Measurements from ENCODE around the gene NECAP2. TPM values are rescaled to one million over a fixed set of nuclear protein-coding genes. Genes with fewer than 3 reads are reported as not detected.

The NECAP2 gene
- polyA plus RNA-seq, 1 of the 3 experiments (the other 2 are of a cell fraction), result 100.0 TPM

DNA sequence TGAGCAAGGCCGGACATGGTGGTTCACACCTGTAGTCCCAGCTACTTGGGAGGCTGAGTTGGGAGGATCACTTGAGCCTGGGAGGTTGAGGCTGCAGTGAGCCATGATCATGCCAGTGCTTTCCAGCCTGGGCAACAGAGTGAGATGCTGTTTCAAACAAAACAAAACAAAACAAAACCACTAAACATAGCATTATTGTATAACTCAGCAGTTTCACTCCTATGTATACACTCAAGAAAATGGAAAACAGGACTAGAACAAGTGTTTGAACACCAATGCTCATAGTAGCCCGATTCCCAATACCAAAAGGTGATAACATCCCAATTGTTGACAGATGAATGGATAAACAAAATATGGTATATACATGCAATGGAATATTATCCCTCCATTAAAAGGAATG lies 2.0 kb upstream of the NECAP2 start:
- peaks cover 8% of the 10 kb centered on the region for H3F3A ChIP-seq (replicated peaks; ENCODE audit: insufficient read depth)
- H3K27ac ChIP-seq (ENCODE audit: low read depth in 2 of 2, low read length in 1 of 2), result no peak overlapping the region
- no peaks in the 10 kb centered on the region for H3K9me2 ChIP-seq
- no peak overlapping the region for H3K4me3 ChIP-seq (ENCODE audit: low read depth in 2 of 2, low read length in 1 of 2)
- H3K79me2 ChIP-seq (ENCODE audit: insufficient read depth), result peaks cover 30% of the 10 kb centered on the region
- peaks cover 9% of the 10 kb centered on the region; the same call in 1 of the 2 replicates for H4K20me1 ChIP-seq (ENCODE audit: insufficient read depth)
- no peak for DNase-seq
- ChIA-PET POLR2A (no interaction called here), CTCF (no interaction called here)
- H3K27me3 ChIP-seq (ENCODE audit: insufficient read depth), result no peaks in the 10 kb centered on the region
- TF ChIP-seq RXRA (IDR thresholded peaks at IDR 0.05; ENCODE audit: borderline replicate concordance, low read depth), result no peak
- TF ChIP-seq FOXJ3 (CRISPR knock-in tag; IDR thresholded peaks at IDR 0.05), result no peak
- no peak for TF ChIP-seq SMC3 (IDR thresholded peaks at IDR 0.05; ENCODE audit: low read depth, low read length)
- TF ChIP-seq MXI1 (IDR thresholded peaks at IDR 0.05; ENCODE audit: low read depth, low read length), result no peak
- TF ChIP-seq RAD21 (IDR thresholded peaks at IDR 0.05; ENCODE audit: low read length), result no peak
- TF ChIP-seq TAF1 (IDR thresholded peaks at IDR 0.05; ENCODE audit: borderline replicate concordance, low read depth, low read length), result no peak
- TF ChIP-seq, protein P1, sequence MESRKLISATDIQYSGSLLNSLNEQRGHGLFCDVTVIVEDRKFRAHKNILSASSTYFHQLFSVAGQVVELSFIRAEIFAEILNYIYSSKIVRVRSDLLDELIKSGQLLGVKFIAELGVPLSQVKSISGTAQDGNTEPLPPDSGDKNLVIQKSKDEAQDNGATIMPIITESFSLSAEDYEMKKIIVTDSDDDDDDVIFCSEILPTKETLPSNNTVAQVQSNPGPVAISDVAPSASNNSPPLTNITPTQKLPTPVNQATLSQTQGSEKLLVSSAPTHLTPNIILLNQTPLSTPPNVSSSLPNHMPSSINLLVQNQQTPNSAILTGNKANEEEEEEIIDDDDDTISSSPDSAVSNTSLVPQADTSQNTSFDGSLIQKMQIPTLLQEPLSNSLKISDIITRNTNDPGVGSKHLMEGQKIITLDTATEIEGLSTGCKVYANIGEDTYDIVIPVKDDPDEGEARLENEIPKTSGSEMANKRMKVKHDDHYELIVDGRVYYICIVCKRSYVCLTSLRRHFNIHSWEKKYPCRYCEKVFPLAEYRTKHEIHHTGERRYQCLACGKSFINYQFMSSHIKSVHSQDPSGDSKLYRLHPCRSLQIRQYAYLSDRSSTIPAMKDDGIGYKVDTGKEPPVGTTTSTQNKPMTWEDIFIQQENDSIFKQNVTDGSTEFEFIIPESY (IDR thresholded peaks at IDR 0.05; ENCODE audit: borderline replicate concordance, low read depth), result no peak
- TF ChIP-seq, protein P2, sequence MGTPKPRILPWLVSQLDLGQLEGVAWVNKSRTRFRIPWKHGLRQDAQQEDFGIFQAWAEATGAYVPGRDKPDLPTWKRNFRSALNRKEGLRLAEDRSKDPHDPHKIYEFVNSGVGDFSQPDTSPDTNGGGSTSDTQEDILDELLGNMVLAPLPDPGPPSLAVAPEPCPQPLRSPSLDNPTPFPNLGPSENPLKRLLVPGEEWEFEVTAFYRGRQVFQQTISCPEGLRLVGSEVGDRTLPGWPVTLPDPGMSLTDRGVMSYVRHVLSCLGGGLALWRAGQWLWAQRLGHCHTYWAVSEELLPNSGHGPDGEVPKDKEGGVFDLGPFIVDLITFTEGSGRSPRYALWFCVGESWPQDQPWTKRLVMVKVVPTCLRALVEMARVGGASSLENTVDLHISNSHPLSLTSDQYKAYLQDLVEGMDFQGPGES (IDR thresholded peaks at IDR 0.05; ENCODE audit: low read depth, low read length), result no peak
- WGBS (ENCODE audit: low lambda C conversion rate), result 91% methylated on average over 2 of the region's 2 CpGs
- H2AFZ ChIP-seq (ENCODE audit: low read depth), result no peak overlapping the region
- no peak overlapping the region for H3K4me2 ChIP-seq
- no peak overlapping the region for H3K9ac ChIP-seq
- H3K9me3 ChIP-seq, result no peaks in the 10 kb centered on the region
- H3K4me1 ChIP-seq (ENCODE audit: control insufficient read depth in 1 of 2, insufficient read depth in 2 of 2, low read depth in 1 of 2, low read length in 1 of 2), result peaks cover 3 to 6% of the 10 kb centered on the region in 2 experiments; a peak in 1 of 4 replicates
- H3K36me3 ChIP-seq (replicated peaks in 1 of 2; ENCODE audit: control insufficient read depth in 1 of 2, insufficient read depth in 2 of 2, low read length in 1 of 2), result peaks cover 7 to 12% of the 10 kb centered on the region in 2 experiments

DNA sequence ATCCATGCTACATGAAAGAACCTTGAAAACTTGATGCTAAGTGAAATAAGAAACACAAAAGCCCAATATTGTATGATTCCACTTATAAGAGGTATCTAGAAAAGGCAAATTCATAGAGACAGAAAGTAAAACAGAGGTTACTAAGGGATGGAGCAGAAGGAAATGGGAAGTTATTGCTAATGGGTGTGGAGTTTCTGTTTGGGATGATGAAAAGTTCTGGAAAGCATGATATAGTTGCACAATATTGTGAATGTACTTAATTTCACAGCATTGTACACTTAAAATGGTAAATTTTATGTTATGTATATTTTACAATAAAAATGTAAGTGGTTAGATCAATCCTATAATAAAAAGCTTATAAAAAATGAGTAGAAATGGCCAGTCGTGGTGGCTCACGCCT lies 1.6 kb upstream of the NECAP2 start:
- H3K9me2 ChIP-seq, result no peaks in the 10 kb centered on the region
- ChIA-PET CTCF (interaction anchor here (2.0 to 2.2 kb wide), 3 partner anchors 11 to 59 kb away, joined by 6 to 13 read pairs (median 10); no protein-coding TSS in a partner anchor), POLR2A (no interaction called here)
- no peaks in the 10 kb centered on the region for H3K9me3 ChIP-seq
- H3K9ac ChIP-seq, result no peak overlapping the region
- 98% methylated on average over 2 of the region's 2 CpGs for WGBS (ENCODE audit: low lambda C conversion rate)
- H3F3A ChIP-seq (replicated peaks; ENCODE audit: insufficient read depth), result peaks cover 8% of the 10 kb centered on the region
- H3K79me2 ChIP-seq (ENCODE audit: insufficient read depth), result peaks cover 34% of the 10 kb centered on the region
- H2AFZ ChIP-seq (ENCODE audit: low read depth), result no peak overlapping the region
- no peak overlapping the region for H3K4me3 ChIP-seq (ENCODE audit: low read depth in 2 of 2, low read length in 1 of 2)
- peaks cover 9% of the 10 kb centered on the region; the same call in 1 of the 2 replicates for H4K20me1 ChIP-seq (ENCODE audit: insufficient read depth)
- H3K27ac ChIP-seq (ENCODE audit: low read depth in 2 of 2, low read length in 1 of 2), result no peak overlapping the region
- H3K36me3 ChIP-seq (replicated peaks in 1 of 2; ENCODE audit: control insufficient read depth in 1 of 2, insufficient read depth in 2 of 2, low read length in 1 of 2), result peaks cover 11 to 12% of the 10 kb centered on the region in 2 experiments
- no peaks in the 10 kb centered on the region for H3K27me3 ChIP-seq (ENCODE audit: insufficient read depth)
- no peak for DNase-seq
- H3K4me2 ChIP-seq, result no peak overlapping the region
- peaks cover 3 to 6% of the 10 kb centered on the region in 2 experiments; a peak in 1 of 4 replicates for H3K4me1 ChIP-seq (ENCODE audit: control insufficient read depth in 1 of 2, insufficient read depth in 2 of 2, low read depth in 1 of 2, low read length in 1 of 2)
- TF ChIP-seq NRF1 (IDR thresholded peaks at IDR 0.05; ENCODE audit: low read depth, low read length), result no peak
- TF ChIP-seq, protein P3, sequence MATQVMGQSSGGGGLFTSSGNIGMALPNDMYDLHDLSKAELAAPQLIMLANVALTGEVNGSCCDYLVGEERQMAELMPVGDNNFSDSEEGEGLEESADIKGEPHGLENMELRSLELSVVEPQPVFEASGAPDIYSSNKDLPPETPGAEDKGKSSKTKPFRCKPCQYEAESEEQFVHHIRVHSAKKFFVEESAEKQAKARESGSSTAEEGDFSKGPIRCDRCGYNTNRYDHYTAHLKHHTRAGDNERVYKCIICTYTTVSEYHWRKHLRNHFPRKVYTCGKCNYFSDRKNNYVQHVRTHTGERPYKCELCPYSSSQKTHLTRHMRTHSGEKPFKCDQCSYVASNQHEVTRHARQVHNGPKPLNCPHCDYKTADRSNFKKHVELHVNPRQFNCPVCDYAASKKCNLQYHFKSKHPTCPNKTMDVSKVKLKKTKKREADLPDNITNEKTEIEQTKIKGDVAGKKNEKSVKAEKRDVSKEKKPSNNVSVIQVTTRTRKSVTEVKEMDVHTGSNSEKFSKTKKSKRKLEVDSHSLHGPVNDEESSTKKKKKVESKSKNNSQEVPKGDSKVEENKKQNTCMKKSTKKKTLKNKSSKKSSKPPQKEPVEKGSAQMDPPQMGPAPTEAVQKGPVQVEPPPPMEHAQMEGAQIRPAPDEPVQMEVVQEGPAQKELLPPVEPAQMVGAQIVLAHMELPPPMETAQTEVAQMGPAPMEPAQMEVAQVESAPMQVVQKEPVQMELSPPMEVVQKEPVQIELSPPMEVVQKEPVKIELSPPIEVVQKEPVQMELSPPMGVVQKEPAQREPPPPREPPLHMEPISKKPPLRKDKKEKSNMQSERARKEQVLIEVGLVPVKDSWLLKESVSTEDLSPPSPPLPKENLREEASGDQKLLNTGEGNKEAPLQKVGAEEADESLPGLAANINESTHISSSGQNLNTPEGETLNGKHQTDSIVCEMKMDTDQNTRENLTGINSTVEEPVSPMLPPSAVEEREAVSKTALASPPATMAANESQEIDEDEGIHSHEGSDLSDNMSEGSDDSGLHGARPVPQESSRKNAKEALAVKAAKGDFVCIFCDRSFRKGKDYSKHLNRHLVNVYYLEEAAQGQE (IDR thresholded peaks at IDR 0.05; ENCODE audit: low read depth, low read length), result no peak
- no peak for TF ChIP-seq MXI1 (IDR thresholded peaks at IDR 0.05; ENCODE audit: low read depth, low read length)
- no peak for TF ChIP-seq MEF2A (IDR thresholded peaks at IDR 0.05; ENCODE audit: borderline replicate concordance, low read depth)
- TF ChIP-seq FOXM1 (IDR thresholded peaks at IDR 0.05; ENCODE audit: low read depth), result no peak
- TF ChIP-seq TCF12 (IDR thresholded peaks at IDR 0.05), result no peak
- TF ChIP-seq RFX5 (IDR thresholded peaks at IDR 0.05; ENCODE audit: low read length), result no peak
- TF ChIP-seq RCOR1 (IDR thresholded peaks at IDR 0.05; ENCODE audit: low read length), result no peak
- TF ChIP-seq, protein P4, sequence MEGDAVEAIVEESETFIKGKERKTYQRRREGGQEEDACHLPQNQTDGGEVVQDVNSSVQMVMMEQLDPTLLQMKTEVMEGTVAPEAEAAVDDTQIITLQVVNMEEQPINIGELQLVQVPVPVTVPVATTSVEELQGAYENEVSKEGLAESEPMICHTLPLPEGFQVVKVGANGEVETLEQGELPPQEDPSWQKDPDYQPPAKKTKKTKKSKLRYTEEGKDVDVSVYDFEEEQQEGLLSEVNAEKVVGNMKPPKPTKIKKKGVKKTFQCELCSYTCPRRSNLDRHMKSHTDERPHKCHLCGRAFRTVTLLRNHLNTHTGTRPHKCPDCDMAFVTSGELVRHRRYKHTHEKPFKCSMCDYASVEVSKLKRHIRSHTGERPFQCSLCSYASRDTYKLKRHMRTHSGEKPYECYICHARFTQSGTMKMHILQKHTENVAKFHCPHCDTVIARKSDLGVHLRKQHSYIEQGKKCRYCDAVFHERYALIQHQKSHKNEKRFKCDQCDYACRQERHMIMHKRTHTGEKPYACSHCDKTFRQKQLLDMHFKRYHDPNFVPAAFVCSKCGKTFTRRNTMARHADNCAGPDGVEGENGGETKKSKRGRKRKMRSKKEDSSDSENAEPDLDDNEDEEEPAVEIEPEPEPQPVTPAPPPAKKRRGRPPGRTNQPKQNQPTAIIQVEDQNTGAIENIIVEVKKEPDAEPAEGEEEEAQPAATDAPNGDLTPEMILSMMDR (IDR thresholded peaks at IDR 0.05), result no peak
- TF ChIP-seq TEAD4 (IDR thresholded peaks at IDR 0.05; ENCODE audit: borderline replicate concordance, insufficient read depth), result no peak
- TF ChIP-seq SMC3 (IDR thresholded peaks at IDR 0.05; ENCODE audit: low read depth, low read length), result no peak

Data from SK-N-SH (cell line).